ENCODE results near the gene LUZP1. TPM values are rescaled to one million over a fixed set of nuclear protein-coding genes. Genes with fewer than 3 reads are reported as not detected.
A peak's percentile ranks its signal among the peaks of the same experiment; 100 is the strongest.
"Not testable (repeated sequence)": the region's sequence is repeated elsewhere in the genome, so short reads cannot be mapped to it uniquely, and the experiment has no call there.

The LUZP1 gene
- polyA plus RNA-seq, 12 donors: 11.2 to 31.3 (median 14.1) TPM; not detected in 1

DNA sequence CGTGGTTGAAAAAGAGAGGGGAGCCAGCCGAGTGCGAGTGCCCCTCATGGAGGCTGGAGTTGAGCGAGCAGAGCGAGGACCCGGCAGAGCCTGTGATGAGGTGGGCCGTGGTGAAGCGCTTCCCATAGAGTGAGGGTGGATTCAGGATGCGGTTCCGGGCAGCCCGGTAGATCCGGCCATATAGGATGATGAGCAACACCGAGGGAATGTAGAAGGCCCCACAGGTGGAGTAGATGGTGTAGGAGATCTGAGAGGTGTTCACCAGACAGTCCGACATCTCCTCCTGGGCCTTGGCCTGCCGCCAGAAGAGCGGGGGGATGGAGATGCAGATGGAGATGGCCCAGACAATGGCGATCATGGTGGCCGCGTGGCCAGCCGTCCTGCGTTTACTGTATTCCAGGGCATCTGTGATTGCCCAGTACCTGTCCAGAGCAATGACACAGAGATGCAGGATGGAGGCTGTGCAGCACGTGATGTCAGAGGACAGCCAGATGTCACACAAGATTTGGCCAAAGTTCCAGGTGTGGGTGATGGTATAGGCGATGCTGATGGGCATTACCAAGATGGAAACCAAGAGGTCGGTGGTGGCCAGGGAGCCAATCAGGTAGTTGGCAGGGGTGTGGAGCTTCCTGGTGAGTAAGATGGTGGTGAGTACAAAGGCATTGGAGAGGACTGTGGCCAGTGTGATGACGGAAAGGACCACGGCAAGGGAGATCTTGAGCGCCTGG, 24.9 kb upstream of the LUZP1 start:
- no peak for DNase-seq

DNA sequence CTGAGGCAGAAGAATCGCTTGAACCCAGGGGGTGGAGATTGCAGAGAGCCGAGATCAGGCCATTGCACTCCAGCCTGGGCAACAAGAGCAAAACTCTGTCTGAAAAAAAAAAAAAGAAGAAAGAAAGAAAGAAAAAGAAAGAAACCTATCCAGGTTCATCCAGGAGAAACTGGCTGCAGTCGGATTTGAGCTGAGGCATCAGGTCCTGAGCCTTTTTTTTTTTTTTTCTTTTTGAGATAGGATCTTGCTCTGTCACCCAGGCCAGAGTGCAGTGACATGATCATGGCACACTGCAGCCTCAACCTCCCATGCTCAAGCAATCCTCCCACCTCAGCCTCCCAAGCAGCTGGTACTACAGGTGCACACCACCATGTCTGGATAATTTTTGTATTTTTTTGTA, 22.5 kb upstream of the LUZP1 start:
- no peak for DNase-seq

DNA sequence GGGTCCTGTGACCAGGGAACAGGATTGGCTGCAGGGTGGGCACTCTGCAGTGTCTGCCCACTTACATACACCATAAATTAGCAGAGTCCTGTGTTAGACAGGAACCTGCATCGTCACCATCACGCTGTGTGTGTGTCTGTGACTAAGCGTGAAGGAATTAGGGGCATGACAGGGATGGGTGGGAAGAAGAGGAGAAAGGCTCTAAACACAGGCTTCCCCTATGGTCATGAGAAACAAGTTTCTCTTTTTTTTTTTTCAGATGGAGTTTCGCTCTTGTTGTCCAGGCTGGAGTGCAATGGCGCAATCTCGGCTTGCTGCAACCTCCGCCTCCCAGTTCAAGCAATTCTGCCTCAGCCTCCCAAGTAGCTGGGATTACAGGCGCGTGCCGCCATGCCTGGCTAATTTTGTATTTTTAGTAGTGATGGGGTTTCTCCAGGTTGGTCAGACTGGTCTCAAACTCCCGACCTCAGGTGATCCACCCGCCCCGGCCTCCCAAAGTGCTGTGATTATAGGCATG, 20.3 kb upstream of the LUZP1 start:
- not testable (repeated sequence) for DNase-seq

DNA sequence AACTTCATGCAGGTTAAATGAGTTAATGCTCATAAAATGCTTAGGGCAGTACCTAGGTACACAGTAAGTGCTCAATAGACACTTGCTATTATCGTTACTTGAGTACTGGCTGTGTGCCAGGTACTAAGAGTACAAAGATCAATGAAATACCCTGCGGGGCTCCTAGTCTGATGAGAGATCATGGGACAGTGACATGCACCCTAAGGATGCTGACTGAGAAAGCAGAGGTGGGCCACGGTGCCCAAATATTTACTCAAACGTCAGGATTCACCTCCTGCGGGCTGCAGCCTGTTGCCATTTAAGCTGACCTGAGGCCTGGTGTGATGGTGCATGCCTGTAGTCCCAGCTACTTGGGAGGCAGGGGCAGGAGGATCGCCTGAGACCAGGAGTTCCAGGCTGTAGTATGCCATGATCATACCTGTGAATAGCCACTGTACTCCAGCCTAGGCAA, 19.8 kb upstream of the LUZP1 start:
- no peak for DNase-seq

DNA sequence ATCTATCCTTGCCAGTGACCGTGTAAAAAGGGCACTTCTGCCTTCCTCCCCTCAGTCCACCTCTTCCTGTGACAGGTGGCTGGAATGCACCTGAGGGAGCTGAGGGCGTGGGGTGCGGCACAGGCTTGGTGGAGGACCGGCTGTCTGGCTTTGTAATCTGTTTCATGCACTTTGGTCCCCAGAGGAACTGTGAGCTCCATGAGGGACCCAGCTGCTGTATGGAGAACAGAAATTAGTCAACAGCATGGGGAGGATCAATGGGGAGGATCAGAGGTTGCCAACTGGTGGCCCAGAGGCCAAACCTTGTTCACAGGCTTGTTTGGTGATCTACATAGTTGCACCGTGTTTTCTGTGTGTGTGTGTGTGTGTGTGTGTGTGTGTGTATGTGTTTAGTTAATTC, 19.0 kb upstream of the LUZP1 start:
- no peak for DNase-seq

DNA sequence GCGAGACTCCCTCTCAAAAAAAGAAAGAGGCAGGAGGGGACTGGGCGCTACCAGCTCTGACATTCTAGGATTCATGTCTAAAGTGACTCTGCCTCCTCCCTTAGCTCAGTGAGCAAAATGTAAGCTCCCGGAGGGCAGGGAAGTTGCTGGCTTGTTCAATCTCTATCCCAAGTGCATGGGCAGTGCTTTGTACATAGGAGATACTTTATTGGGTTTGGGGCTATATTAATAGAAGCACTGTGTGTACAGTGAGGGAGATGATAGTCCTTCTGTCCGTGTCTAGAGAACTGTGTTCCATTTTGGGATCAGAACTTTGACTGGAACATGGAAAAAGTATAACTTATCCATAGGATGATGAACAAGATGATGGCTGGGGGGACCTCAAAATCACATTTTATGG, 16.7 kb upstream of the LUZP1 start:
- no peak for DNase-seq

DNA sequence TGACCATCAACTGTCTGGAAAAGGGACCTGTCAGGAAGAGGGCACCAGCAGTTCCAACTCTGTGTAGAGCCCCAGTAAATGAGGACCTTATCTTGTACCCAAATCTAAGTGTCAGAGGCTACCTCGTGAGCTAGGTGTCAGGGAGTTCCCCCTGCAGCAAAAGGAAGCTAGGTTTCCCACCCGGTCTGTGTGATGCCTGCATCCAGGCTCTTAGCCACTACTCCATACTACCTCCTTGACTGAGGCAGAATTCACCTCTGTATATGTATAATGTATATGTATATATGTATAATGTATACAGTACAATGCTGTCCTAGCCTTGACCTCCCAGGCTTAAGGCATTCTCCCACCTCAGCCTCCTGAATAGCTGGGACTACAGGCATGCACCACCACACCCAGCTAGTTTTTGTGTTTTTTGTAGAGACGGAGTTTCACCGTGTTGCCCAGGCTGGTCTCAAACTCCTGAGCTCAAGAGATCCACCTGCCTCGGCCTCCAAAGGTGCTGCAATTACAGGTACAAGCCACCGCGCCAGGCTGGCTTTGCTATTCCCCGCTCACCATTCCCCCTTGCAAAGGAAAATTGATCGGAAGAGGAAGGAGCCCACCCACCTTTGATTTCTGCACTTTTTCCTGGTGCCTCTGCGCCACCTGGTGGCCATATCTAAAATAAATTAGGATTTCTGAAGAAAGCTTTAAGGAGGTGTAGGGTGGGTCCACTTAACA, 15.7 kb upstream of the LUZP1 start:
- peak; percentile 62 for DNase-seq

DNA sequence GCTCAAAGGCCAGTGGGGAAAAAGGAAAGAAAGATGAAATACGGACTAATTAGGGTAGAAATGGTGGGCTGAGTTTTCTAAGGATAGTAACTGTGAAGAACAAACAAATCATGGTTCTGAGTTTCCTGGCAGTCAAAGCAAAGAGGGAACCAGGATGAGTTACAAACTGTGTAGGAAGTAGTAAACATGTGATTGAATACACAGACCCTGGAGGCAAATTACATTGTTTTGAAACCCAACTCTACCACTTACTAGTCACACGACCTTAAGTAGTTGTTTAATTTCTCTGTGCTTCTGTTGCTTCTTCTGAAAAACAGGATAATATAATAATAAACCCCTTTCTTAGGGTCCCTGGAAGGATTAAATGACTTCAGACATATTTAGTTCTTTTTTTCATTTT, 11.2 kb upstream of the LUZP1 start:
- no peak for DNase-seq

DNA sequence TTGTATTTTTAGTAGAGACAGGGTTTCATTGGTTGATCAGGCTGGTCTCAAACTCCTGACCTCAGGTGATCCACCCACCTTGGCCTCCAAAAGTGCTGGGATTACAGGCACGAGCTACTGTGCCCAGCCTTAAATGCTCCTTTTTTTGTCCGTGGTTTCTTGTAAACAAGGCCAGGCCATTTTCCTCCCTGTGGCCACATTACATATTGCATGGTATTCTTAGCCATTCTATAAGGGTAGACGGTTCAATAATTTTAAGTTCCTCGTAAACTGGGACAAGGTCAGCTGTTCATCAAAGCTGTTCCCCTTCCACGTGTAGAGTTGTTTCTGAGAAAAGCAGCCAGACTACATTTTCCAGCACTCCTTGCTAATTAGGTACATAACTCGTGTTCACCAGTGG, 10.3 kb upstream of the LUZP1 start:
- DNase-seq: no peak

DNA sequence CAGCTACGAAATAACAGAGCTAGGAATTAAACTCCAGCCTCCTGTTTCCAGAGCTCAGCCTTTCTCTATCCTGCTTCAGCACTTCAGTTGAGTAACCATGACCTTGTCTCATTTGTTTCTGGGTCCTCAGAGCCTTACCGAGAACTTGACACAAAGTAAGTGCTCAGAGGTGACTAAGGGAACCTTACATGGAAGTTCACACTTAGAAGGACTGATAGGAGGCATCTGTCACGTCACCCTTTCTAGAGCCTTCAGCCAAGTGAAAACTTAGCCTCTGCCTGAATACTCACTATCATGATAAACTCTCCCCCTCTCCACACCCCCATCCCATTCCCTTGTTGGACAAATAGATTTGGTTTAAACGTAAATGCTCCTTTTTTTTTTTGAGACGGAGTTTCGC, 9.8 kb upstream of the LUZP1 start:
- no peak for DNase-seq

DNA sequence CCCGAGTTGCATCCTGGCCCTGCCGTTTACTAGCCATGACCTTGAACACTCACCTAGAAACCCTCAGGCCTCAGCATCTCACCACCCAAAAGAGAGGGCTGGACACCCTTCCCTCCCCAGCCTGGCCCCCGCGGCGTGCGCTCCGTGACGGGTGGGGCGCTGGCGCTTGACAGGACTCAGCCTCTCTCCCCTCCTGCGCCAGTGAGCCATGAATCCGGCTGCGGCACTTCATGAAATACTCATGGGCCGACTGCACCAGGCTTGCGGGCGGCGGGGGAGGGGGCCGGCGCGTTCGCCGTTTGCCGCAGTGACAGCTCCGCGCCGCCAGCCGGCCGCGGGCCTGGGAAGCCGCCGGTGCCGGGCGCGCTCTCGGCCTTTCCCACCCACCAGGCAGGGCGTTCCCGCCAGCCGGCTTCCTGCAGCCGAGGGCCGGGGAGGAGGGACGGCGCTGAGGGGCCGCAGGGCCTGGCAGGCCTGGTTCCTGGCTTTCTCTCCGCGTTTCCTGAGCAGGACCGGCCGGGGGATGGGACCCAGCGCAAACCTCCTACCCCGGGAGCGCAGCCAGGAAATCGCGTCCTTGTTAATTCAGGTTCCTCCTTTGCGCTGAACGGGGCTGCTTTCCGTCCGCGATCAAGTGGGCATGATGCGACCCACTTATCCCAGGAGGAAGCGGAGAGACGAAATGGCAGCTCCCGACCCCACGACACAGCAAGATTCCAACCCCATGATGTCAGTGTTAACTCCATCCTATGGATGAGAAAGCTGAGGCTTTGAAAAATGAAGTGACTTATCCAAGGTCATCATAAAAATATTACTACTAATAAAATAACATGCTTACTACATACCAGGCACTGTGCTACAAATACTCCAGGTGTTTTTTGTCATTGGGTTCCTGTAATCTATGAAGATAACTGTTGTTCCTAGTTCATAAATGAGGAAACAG, 9.1 kb upstream of the LUZP1 start:
- peak; percentile 66 for DNase-seq

DNA sequence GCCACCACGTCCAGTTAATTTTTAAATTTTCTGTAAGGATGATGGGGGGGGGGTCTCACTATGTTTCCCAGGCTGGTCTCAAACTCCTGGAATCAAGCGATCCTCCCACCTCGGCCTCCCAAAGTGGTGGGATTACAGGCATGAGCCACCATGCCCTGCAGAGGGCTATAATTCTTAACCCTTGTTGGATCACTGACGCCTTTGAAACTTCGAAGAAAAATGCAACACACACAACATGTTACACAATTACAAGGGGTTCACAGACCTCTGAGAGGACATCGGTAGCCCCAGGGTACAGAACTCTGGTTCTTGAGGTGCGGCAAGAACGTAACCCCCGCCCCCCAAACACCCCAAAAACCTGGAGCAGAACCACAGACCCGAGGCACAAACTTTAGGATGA, 8.4 kb upstream of the LUZP1 start:
- no peak for DNase-seq

DNA sequence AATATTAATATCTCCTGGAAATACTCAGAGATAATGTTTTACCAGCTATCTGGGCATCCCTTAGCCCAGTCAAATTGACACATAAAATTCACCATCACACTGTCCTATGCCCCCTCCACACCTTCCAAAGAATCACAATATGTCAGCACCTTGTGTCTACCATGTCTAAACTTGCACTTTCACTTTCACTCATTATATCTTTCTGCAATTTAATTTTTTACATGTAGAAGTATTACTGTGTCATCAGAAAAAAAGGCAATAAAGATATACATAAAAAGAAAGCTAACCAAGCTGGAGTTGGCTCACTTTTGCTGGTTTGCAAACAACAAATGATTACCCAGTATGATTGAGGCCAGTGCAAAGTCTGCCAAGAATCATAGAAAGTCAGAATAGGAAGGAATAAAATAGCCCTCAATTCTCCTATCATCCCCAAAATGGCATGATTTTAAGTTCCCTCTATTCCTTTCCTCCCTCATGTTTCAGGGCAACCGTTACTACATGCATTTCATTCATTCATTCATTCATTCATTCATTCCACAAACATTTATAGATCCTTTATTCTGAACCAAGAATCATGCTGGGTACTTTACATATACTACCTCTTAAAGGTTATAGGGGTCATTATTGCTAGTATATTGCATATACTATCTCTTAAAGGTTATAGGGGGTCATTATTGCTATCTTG, 5.9 kb upstream of the LUZP1 start:
- no peak for DNase-seq

DNA sequence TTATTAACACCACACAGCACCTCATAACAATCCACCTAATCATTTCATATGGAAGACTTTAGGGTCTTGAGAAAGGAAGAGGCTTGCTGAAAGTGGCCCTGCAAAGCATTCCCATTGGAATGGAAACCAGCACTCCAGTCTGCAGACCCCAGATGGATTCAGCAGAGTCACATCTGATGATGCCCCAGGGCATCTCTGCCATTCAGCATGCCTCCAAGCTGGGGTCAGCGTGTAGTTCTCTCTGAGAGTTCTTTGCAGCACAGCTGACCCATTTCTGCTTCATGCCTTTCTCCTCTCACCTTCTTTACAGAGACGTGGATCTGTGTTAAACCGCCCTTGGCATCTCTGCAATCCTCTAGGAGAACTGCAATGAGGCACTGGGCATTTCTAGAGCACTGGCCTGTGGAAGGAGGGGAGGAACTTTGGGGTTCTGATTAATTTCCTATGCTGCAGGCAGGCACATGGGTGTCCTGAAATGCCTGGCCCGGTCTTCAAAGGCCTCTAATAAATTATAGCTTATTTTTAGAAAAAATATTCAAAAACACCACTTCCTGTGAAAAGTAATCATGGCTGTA, 2.6 kb upstream of the LUZP1 start:
- no peak for DNase-seq

DNA sequence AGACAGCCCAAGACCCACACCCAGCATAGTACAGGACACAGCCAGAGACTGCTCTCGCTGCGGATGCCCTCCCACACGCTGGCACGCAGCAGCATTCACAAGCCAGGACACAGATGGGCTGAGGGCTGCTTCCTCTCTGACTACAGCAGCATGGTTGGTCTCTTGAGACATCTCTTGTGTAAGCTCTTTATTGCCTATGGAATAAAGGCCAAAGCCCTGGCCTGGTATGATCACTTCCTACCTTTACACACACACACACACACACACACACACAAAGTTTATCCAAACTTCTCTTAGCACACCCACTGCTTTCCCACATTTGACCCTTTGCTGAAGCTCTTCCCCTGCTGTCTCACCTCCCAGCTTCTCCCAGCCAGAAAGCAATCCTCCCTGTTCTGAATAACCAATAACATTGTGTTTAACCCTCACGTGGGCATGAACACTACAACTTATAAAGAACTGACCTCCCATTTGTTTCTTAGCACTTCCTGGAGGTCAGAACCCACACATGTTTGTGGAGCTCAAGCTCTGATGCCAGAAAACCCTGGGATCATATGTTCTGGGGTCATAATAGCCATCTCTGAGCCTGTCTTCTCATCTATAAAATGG, 1.2 kb upstream of the LUZP1 start:
- DNase-seq: peak; percentile 46

DNA sequence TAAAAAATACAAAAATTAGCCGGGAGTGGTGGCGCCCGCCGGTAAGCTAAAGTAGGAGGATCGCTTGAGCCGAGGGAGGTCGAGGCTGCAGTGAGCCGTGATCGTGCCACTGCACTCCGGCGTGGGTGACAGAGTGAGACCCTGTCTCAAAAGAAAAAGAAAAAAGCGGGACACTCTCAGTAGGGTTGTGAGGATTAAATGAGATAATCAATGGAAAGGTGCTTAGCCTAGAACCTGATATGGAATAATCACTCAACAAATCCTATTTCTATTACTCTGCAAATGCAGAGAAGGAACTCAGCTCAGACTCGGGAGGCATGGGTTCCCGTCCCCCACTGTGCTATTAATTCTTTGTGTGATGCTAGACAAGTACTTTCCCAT, 529 bp upstream of the LUZP1 start:
- DNase-seq: no peak

DNA sequence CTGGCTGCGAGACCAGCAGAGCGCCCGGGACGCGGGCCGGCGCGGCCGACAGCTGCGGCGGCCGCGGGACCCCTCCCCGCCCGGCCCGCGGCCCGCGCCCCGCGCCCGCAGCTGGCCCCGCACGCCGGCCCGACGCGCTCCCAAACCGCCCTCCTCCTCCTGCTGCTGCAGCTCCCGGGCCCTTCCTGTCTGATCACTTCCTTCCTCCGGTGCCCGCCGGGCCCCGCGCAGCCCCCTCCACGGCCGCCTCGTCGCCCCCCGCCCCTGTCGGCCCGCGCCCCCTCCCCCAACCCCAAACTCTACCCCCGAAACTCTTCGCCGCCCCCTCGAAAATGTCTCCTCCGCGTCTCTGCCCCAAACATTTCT, 594 bp downstream of the LUZP1 start:
- DNase-seq: peak; percentile 17

DNA sequence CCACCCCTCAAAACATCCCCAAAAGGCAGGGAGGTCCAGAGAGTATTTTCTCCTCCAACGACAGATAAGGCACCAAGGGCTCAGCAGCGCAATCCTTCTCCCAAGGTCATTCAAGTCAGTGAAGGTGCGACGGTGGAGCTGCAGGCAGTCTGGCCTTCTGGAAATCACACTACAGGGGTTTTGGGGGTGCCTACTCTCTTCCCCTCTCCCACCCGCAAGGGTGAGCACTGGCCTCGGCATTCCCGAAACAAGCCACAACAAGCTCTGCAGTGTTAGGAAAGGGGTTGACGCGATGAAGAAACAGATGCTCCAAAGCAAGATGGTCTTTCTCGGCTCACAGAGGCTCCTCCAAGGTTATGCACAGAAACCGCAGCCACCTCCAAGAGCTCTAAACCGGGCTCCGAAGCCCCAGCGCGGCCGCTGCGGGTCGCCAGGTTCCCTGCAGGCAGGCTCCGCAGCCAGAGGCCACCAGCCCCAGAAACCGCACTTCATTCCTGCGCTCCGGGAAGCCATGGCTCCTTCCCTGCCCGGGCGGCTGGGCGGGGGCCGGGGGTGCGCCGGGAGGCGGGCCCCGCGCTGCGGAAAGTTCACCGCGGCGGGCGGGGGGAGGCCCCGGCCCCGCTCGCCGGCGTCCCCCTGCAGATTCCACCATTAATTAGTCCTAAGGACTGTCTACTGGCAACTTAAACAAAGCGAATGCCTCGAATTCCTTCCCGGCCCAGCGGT, 1.1 kb downstream of the LUZP1 start:
- DNase-seq: peak; percentile 46

DNA sequence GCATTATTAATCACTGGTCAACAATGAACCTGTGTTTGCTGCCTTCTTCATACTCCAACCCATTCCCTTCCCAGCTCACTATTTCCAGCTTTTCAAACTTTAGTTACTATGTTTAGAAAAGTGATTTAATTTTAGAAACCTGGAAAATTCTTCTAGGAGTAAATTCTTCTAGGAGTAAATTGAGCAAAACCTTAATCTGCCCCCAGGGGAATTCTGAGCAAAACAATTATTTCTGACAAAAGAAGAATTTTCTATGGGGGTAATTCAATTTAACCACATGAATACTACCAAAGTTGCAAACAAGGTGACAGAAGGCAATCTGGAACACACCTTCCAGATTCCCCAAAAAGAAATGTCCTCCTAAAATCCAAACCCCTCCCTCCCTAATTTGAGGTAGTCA, 1.8 kb downstream of the LUZP1 start:
- no peak for DNase-seq

DNA sequence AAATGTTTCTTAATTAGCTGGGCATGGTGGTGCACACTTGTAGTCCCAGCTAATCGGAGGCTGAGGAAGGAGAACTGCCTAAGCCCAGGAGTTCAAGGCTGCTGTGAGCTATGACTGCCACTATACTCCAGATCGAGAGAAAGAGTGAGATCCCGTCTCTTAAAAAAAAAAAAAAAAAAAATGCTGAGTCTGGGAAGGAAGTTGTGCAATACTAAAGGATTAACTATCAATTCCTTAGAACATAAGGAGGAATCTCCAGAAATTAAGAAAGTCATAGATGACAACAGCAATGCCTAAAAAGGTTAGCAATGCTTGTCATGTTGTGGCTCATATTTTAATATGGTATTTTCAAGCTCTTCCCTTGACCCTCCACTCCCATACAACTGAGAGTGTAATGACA, 5.3 kb downstream of the LUZP1 start:
- DNase-seq: no peak
